Left colon (tissue), 2 donors: ENCODE data around the gene EBP. TPM values are rescaled to one million over a fixed set of nuclear protein-coding genes. Genes with fewer than 3 reads are reported as not detected.
A peak's percentile ranks its signal among the peaks of the same experiment; 100 is the strongest.

Experiments
- ATAC-seq: fragments of 200-7000 bp; cut with Tn5 transposase; one replicate; pipeline ENCODE4 v1.9.1; 2020; ENCODE audit warnings: mild to moderate bottlenecking, moderate library complexity
- DNase-seq, 2 donors: peaks; one replicate each; pipeline ENCODE4 v3.0.0-alpha.2; 2020
- intact Hi-C, 2 donors: fragments of 100-400 bp; cut with DNase I in 1 of 2; cut with micrococcal nuclease in 1 of 2; formaldehyde crosslinking; loops; one replicate each; pipeline versions ENCODE4 v1.11.2 to v1.14.0; 2022; cut with DNase I, micrococcal nuclease
- total RNA-seq, 2 donors: library from RNA; stranded (reverse); fragmentation: NEBNext Ultra II Directional; extraction: Animal tissue kit (Norgen Biotek cat#: 25700); gene quantifications; one replicate each; pipeline ENCODE4 v1.2.1, GENCODE V29; 2021
- donor health status: DM: no; HTN: no; CAD: no.
- donor health status: DM: yes; HTN: yes; CAD: no.

The EBP gene
- total RNA-seq, 2 donors from 2014 or later, result 152 to 207 TPM

DNA sequence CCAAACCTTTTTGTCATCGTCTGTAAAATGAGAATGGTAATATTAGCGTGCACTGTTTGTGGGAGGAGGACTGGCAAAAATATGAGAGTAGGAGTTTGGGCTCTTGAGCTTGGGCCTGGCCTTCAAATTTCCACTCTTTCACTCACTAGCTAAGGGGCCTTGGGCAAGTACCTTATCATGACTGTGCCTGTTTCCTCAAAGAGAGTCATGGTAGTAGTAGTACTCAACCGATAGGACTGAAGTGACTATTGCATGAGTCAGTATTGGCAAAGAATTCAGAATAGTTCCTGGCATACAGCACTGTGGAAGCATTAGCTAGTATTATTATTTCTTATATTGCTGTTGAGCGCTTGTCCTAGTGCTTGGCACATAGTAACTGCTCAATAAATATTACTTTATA, 36.7 kb downstream of the EBP start:
- no peak for ATAC-seq
- intact Hi-C loops, result no loop called here
- no peak for DNase-seq

DNA sequence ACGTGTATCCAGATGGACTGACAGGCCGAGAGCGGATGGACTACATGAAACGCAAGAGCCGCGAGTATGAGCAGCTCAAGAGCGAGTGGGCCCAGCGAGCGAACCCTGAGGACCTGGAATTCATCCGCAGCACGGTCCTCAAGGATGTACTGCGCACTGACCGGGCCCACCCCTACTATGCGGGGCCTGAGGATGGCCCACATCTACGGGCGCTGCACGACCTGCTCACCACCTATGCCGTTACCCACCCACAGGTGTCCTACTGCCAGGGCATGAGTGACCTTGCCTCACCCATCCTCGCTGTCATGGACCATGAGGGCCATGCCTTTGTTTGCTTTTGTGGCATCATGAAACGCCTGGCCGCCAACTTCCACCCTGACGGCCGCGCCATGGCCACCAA, 38.0 kb downstream of the EBP start:
- no peak for ATAC-seq
- DNase-seq, result no peak
- intact Hi-C loops, result no loop called here

DNA sequence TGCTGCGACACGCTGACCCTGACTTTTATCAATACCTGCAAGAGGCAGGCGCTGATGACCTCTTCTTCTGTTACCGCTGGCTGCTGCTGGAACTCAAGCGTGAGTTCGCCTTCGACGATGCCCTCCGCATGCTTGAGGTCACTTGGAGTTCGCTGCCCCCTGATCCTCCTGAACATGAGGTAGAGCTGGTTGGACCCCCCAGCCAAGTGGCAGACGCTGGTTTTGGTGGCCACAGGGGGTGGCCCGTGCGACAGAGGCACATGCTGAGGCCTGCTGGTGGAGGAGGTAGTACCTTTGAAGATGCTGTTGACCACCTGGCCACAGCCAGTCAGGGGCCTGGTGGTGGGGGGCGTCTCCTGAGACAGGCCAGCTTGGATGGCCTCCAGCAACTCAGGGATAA, 38.4 kb downstream of the EBP start:
- intact Hi-C loops, result no loop called here
- no peak for ATAC-seq
- DNase-seq, result no peak

DNA sequence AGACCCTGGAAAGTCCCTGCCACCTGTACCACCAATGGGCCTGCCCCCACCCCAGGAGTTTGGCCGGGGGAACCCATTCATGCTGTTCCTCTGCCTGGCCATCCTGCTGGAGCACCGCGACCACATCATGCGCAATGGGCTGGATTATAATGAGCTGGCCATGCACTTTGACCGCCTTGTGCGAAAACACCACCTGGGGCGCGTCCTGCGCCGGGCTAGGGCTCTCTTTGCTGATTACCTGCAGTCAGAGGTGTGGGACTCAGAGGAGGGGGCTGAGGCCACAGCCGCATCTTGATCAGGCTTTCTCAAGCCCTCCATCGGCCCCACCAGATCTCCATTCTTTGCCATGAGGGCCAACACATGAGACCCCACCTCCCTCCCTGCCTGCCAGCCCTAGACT, 39.1 kb downstream of the EBP start:
- intact Hi-C loops, result no loop called here
- DNase-seq (no peak), ATAC-seq (no peak)

DNA sequence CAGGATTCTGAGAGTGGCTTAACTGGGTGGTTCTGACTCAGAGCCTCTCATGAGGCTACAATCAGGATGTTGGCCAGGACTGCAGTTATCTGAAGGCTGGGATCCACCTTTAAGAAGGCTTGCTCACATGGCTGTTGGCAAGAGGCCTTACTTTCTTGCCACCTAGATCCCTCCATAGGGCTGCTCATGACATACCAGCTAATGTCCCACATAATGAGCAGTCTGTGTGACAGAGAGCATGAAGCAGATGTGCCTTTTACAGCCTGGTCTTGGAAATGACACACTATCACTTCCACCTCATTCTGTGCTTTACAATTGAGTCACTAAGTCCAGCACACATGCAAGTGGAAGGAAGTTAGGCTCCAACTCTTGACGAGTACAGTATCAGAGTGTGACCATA, 48.4 kb downstream of the EBP start:
- intact Hi-C loops, result no loop called here
- ATAC-seq, result no peak
- DNase-seq, result no peak

DNA sequence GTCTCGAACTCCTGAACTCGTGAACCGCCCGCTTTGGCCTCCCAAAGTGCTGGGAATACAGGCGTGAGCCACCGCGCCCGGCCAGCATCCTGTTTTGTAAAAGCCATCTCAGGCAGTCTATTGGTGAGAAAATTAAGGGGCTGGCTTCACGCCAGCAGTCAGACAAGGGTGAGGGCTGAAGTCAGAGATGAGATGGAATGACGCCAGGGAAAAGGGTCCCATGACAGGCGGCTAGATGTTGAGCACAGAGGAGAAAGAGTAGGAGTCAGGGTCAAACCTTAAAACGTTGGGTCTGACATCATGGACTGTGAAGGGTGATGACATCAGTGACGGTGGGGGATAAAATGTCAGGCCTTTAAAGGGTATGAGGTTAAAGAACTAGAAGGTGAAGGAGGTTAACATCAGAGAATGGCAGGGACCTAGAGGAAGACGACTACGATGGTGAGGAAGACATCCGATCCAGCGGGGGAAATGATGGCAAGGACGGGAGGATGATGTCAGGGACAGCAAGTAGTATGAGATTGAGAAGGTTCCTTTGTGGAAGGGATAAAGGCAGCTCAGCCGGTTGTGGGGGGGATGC, 52.2 kb downstream of the EBP start:
- DNase-seq (peak; percentile 34 to 54), ATAC-seq (no peak)
- intact Hi-C loops, result no loop called here

DNA sequence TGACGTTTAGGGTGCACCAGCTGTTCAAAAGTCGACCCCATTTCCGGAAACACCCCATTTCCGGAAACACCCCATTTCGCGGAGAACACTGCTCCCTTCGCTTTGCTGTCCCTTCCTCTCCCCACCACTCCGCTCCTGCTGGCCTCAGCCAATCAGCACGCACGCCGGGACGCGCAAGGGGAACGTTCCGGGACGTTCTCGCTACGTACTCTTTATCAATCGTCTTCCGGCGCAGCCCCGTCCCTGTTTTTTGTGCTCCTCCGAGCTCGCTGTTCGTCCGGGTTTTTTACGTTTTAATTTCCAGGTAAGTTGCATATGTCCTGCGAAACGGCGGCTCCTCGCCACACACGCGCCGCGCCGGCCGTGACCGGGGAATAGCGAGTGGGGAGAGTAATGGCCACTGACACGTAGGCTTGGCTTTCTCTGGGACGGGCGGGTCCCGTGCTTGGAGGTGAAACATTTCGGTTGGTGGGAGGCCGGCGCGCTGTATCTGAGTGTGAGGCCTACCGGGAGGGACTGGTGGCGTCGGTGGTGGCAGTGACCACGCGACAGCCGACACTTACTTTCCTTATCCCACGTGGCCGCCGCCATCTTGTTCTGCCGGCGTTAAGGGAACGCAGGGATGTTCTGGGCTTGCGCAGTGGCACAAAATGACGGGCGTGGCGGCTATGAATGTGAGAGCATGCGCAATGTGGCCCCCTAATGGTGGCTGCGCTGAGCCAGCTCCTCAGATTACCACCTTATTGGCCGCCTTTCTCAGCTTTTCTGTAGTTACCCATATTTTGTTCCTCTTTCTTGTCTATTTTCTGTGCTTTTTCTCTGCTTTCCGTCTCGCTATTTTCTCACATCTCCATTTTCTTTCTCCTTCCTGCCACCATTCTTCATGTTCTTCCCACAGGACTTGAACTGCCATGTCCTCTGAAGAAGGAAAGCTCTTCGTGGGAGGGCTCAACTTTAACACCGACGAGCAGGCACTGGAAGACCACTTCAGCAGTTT, 53.0 kb downstream of the EBP start, which contains the start of gene RBM3:
TSS of gene RBM3 (plus strand) at position 215 of the 997 bp plus-strand sequence. CDS start at position 912, 697 bp downstream.
- intact Hi-C loops, result no loop called here
- DNase-seq (peak; percentile 93 to 94), ATAC-seq (peak; percentile 96)

DNA sequence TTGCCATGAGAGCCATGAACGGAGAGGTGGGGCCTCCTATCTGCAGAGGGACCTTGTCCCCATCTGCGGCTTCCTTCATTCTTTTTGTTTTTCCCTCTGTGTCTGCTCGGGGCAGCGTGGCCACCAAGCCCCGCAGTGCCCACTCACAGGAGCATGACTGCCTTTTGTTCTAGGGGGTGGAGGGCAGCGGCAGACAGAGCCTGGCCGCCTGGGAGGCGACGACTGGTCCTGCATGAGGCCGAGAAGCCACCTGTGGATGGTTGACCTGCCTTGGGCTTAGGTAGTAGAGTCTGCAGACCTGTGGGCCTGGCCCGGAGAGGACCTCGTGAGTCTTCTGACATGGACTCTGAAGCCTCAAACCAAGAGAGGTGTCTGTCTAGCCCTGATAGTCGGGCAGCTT, 54.0 kb downstream of the EBP start:
- no peak for DNase-seq
- no peak for ATAC-seq
- intact Hi-C loops, result no loop called here

DNA sequence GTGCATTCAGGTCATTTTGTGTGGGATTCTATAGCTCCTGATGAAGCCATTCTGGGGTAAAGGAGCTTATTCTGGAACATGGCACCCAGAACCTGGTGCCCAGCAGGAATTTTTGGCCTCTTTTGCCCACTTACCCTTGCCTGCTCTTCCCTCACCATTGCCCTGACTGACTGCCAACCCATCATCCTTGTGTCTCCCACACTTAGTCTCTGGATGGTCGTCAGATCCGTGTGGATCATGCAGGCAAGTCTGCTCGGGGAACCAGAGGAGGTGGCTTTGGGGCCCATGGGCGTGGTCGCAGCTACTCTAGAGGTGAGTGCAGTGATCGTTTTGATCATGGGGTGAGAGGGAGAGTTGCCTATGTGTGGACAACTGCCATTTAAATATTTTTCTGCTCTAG, 54.5 kb downstream of the EBP start:
- DNase-seq (no peak), ATAC-seq (no peak)
- intact Hi-C loops, result no loop called here

Other genes with a start within 250 kb of the EBP start
- gene SSX3, start 165.1 kb upstream of the EBP start, total RNA-seq, result not detected
- not detected for gene SSX4, start 138.3 kb upstream of the EBP start, total RNA-seq
- not detected for gene SSX4B, start 109.8 kb upstream of the EBP start, total RNA-seq
- 10 to 100 TPM; 16.7 to 24.1 TPM for gene SLC38A5, start 51.5 kb upstream of the EBP start, total RNA-seq
- 10 to 100 TPM; 19.5 to 25.1 TPM for gene FTSJ1, start 45.6 kb upstream of the EBP start, total RNA-seq
- gene PORCN, start 12.8 kb upstream of the EBP start, total RNA-seq, result 1 to 10 TPM; 4.0 to 5.8 TPM
- gene TBC1D25, start 17.9 kb downstream of the EBP start, total RNA-seq, result 10 to 100 TPM; 11.6 to 15.7 TPM
- 100 to 1,000 TPM; 156 to 263 TPM for gene RBM3, start 52.7 kb downstream of the EBP start, total RNA-seq
- 100 to 1,000 TPM; 126 to 141 TPM for gene WDR13, start 75.7 kb downstream of the EBP start, total RNA-seq
- 1 to 10 TPM; 2.4 to 6.6 TPM for gene WAS, start 162.0 kb downstream of the EBP start, total RNA-seq
- gene SUV39H1, start 174.9 kb downstream of the EBP start, total RNA-seq, result 1 to 10 TPM; 3.1 to 5.0 TPM
- 10 to 100 TPM in 1 of 2 donors, 1 to 10 TPM in 1; 9.5 to 11.4 TPM for gene GLOD5, start 239.9 kb downstream of the EBP start, total RNA-seq